Pancreas (tissue), 10 donors: ENCODE results near the gene TRIM17. TPM values are rescaled to one million over a fixed set of nuclear protein-coding genes. Genes with fewer than 3 reads are reported as not detected.

Experiments
- ATAC-seq, 4 donors: fragments of 200-7000 bp; cut with Tn5 transposase; one replicate each; pipeline versions ENCODE4 v1.8.0 to v1.9.1; 2020; ENCODE audit warnings: mild to moderate bottlenecking in 4 of 4, moderate library complexity in 4 of 4
- DNase-seq, 6 donors: peaks; one replicate each; pipeline ENCODE4 v3.0.0-alpha.2; 2020
- FAIRE-seq: peaks from 2 replicates; lab custom pipeline; 2012; peaks lifted over from hg19 to GRCh38; lab: Jason Lieb, UNC
- H3K27ac ChIP-seq, 4 donors: fragments of 200-600 bp; sonication (generic); 1 replicate in 3 of 4; 2 replicates in 1 of 4; pipeline versions ENCODE4 v1.5.0 to v1.8.0; 2020
- H3K27me3 ChIP-seq, 4 donors: fragments of 200-600 bp; one replicate each; pipeline ENCODE4 v1.8.0; 2021
- H3K36me3 ChIP-seq, 3 donors: fragments of 200-600 bp; sonication (generic) in 1 of 3; one replicate each; pipeline versions ENCODE4 v1.5.0 to v1.8.0; 2020 to 2021
- H3K4me1 ChIP-seq, 3 donors: fragments of 200-600 bp; one replicate each; pipeline ENCODE4 v1.8.0; 2021
- H3K4me3 ChIP-seq, 4 donors: fragments of 200-600 bp; sonication (generic) in 2 of 4; one replicate each; pipeline versions ENCODE4 v1.5.0 to v1.8.0; 2020 to 2021
- H3K9me3 ChIP-seq, 4 donors: fragments of 200-600 bp; one replicate each; pipeline ENCODE4 v1.8.0; 2021
- whole genome bisulfite sequencing, 2 donors: extraction: QIAGEN DNeasy Blood & Tissue Kit; methylation state at CpG; one replicate each; pipeline ENCODE4 v1.1.7; 2013; 5-methylcytosine and 5-hydroxymethylcytosine counted together
- intact Hi-C, 3 donors: fragments of 100-400 bp; cut with DNase I; formaldehyde crosslinking; loops; one replicate each; pipeline versions ENCODE4 v1.11.1 to v1.14.2; 2022
- polyA plus RNA-seq, 2 donors: library from polyadenylated mRNA; stranded (reverse); fragments of 200-250 nt; gene quantifications; one replicate each; pipeline ENCODE4 v1.2.3, GENCODE V29; 2013
- total RNA-seq, 6 donors: library from RNA; stranded (reverse); fragmentation: NEBNext Ultra II Directional in 4 of 6; extraction: Animal tissue kit (Norgen Biotek cat#: 25700) in 4 of 6; gene quantifications; one replicate each; pipeline versions ENCODE4 v1.2.1 to v1.2.4, GENCODE V29; 2021 to 2023
- TF ChIP-seq, protein P1 (sequence below), 4 donors: fragments of 200-600 bp; sonication (generic) in 3 of 4; IDR thresholded peaks; one replicate each; pipeline versions ENCODE4 v1.5.0 to v1.8.0; 2021; ENCODE audit warnings: antibody characterized with exemption in 4 of 4
- donor health status: healthy with polysubstance abuse.
- donor health status: DM: no; HTN: no; CAD: no; lungs with moderate emphysema.
- donor health status: DM: no; HTN: no; CAD: no.
- donor health status: control.
- donor health status: control.
- donor health status: Bipolar disorder and iron deficiency.
- donor health status: DM: yes; HTN: yes; CAD: no.
- donor health status: DM: no; HTN: no; CAD: no.
- donor health status: DM: no; HTN: no; CAD: no.
- donor health status: DM: yes; HTN: yes; CAD: no.

The TRIM17 gene
- total and polyA plus RNA-seq, 8 donors, result 0.14 to 2.4 (median 0.38) TPM; not detected in 1

DNA sequence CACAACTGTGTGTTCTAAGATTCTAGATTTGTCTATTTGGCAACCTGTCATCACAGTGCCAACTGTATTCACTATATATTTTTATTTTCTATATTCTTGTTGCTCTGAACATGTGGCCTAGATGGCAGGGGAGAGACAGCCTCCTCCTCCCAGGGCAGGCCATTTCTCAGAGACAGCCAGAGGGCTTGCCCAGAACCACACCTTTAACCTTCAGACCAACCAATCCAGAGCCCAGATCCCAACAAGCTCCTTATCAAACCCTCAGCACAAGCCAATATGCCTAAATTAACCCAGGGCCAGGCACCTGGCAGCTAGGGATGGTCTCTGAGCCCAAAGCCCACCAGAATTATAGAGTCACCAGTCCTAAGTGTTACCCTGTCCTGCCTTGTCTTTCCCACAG is 29.3 kb downstream of the TRIM17 start:
- no peak overlapping the region for H3K27ac ChIP-seq
- H3K4me1 ChIP-seq, result no peaks in the 10 kb centered on the region
- peak in 2 of 6 donors; percentile 0 to 26 for DNase-seq
- no peaks in the 10 kb centered on the region for H3K36me3 ChIP-seq
- no peak overlapping the region for H3K4me3 ChIP-seq
- no peaks in the 10 kb centered on the region for H3K9me3 ChIP-seq
- no peak for FAIRE-seq
- TF ChIP-seq, protein P1, sequence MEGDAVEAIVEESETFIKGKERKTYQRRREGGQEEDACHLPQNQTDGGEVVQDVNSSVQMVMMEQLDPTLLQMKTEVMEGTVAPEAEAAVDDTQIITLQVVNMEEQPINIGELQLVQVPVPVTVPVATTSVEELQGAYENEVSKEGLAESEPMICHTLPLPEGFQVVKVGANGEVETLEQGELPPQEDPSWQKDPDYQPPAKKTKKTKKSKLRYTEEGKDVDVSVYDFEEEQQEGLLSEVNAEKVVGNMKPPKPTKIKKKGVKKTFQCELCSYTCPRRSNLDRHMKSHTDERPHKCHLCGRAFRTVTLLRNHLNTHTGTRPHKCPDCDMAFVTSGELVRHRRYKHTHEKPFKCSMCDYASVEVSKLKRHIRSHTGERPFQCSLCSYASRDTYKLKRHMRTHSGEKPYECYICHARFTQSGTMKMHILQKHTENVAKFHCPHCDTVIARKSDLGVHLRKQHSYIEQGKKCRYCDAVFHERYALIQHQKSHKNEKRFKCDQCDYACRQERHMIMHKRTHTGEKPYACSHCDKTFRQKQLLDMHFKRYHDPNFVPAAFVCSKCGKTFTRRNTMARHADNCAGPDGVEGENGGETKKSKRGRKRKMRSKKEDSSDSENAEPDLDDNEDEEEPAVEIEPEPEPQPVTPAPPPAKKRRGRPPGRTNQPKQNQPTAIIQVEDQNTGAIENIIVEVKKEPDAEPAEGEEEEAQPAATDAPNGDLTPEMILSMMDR (IDR thresholded peaks at IDR 0.05), result no peak
- H3K27me3 ChIP-seq, result no peaks in the 10 kb centered on the region
- intact Hi-C loops, result no loop called here
- no peak for ATAC-seq

GRCh38 chr1:228385232-228385631 is 31.4 kb downstream of the TRIM17 start:
- TF ChIP-seq, protein P1 (IDR thresholded peaks at IDR 0.05), result no peak
- Histone ChIP-seq H3K27me3 (no peaks in the 10 kb centered on the region), H3K27ac (no peak overlapping the region), H3K9me3 (no peaks in the 10 kb centered on the region), H3K36me3 (no peaks in the 10 kb centered on the region), H3K4me3 (no peak overlapping the region), H3K4me1 (no peaks in the 10 kb centered on the region)
- DNase-seq (no peak), FAIRE-seq (no peak), ATAC-seq (no peak)
- intact Hi-C loops, result no loop called here

GRCh38 chr1:228383773-228384172 is 32.9 kb downstream of the TRIM17 start:
- Histone ChIP-seq H3K4me3 (no peak overlapping the region), H3K27me3 (no peaks in the 10 kb centered on the region), H3K4me1 (peaks cover 0 to 5% (median 4%) of the 10 kb centered on the region in 3 donors), H3K9me3 (no peaks in the 10 kb centered on the region), H3K27ac (no peak overlapping the region), H3K36me3 (no peaks in the 10 kb centered on the region)
- FAIRE-seq (no peak), ATAC-seq (no peak), DNase-seq (no peak)
- TF ChIP-seq, protein P1 (IDR thresholded peaks at IDR 0.05), result no peak
- WGBS, 2 donors, result 74% methylated on average over 2 of the region's 2 CpGs
- intact Hi-C loops, result no loop called here

DNA sequence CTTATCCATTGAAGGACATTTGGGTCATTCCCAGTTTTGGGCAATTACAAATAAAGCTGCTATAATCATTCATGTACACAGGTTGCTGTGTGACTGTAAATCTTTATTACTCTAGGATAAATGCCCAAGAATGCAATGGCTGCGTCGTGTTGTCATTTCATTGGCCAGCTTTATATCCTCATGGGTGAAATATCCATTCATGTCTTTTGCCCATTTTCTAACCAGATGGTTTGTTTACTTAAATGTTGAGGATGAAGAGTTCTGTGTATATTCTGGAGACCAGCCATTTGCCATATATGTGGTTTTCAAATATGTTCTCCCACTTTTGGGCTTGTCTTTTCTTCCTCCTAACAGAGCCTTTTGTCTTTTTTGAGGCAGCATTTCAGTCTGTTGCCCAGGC is 35.3 kb downstream of the TRIM17 start:
- H3K27ac ChIP-seq, result no peak overlapping the region
- FAIRE-seq (no peak), ATAC-seq (no peak), DNase-seq (no peak)
- no peak overlapping the region for H3K4me3 ChIP-seq
- no peaks in the 10 kb centered on the region for H3K9me3 ChIP-seq
- 71 to 75% methylated on average over 2 of the region's 2 CpGs for WGBS, 2 donors
- H3K27me3 ChIP-seq, result no peaks in the 10 kb centered on the region
- TF ChIP-seq, protein P1 (IDR thresholded peaks at IDR 0.05), result no peak
- intact Hi-C loops, result no loop called here
- H3K36me3 ChIP-seq, result no peaks in the 10 kb centered on the region
- peaks cover 0 to 5% (median 4%) of the 10 kb centered on the region in 3 donors for H3K4me1 ChIP-seq

DNA sequence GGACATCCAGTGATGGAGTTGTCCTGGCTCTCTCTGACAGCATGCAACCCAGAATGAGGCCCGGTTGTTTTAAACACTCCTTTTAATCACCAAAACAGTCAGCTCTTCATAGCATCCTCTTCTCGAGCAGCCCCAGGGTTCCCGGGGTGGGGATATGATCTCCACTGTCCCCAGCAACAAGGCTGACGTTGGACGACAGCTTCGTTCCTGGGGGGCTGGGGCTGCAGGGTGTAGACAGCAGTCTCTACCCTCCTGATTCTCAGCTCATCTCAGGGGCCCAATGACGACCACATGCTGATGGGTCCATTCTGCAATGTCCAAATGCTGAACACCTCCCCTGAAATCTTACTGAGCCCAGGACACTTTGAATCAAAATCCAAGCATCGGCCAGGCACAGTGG is 37.0 kb downstream of the TRIM17 start:
- intact Hi-C loops, result no loop called here
- Histone ChIP-seq H3K4me3 (peak overlapping the region in 1 of 4 donors; percentile 68), H3K9me3 (no peaks in the 10 kb centered on the region), H3K27me3 (no peaks in the 10 kb centered on the region), H3K36me3 (no peaks in the 10 kb centered on the region), H3K4me1 (peaks cover 0 to 5% (median 4%) of the 10 kb centered on the region in 3 donors), H3K27ac (no peak overlapping the region)
- DNase-seq (peak in 3 of 6 donors; percentile 0 to 35 (median 31)), FAIRE-seq (no peak), ATAC-seq (no peak)
- WGBS, 2 donors, result 81 to 82% methylated on average over 8 of the region's 8 CpGs
- TF ChIP-seq, protein P1 (IDR thresholded peaks at IDR 0.05), result no peak
